Ascending aorta (tissue), 2 donors: Measurements from ENCODE around the gene KIF26B. TPM values are rescaled to one million over a fixed set of nuclear protein-coding genes. Genes with fewer than 3 reads are reported as not detected.
"Not testable (repeated sequence)": the region's sequence is repeated elsewhere in the genome, so short reads cannot be mapped to it uniquely, and the experiment has no call there.

Source experiments
- DNase-seq, 2 donors: peaks; one replicate each; pipeline ENCODE4 v3.0.0-alpha.2; 2019; ENCODE audit warnings: low spot score in 2 of 2
- H3K27ac ChIP-seq, 2 donors: fragments of 200-600 bp; sonication (generic); one replicate each; pipeline ENCODE4 v1.5.1; 2016 to 2017; ENCODE audit warnings: mild to moderate bottlenecking in 1 of 2
- H3K27me3 ChIP-seq: fragments of 200-600 bp; sonication (generic); one replicate; pipeline ENCODE4 v1.5.1; 2017
- H3K36me3 ChIP-seq, 2 donors: fragments of 200-600 bp; sonication (generic); one replicate each; pipeline ENCODE4 v1.5.1; 2016
- H3K4me1 ChIP-seq, 2 donors: fragments of 200-600 bp; sonication (generic); one replicate each; pipeline ENCODE4 v1.5.1; 2016 to 2017; ENCODE audit warnings: mild to moderate bottlenecking in 1 of 2
- H3K4me3 ChIP-seq, 2 donors: fragments of 200-600 bp; sonication (generic); one replicate each; pipeline ENCODE4 v1.5.1; 2016 to 2017; ENCODE audit warnings: mild to moderate bottlenecking in 1 of 2
- H3K9me3 ChIP-seq, 2 donors: fragments of 200-600 bp; sonication (generic); one replicate each; pipeline ENCODE4 v1.5.1; 2016
- CTCF ChIP-seq, 3 experiments: fragments of 200-600 bp in 2 of 3; fragments of 450-650 bp in 1 of 3; sonication (generic) in 2 of 3; IDR thresholded peaks; one replicate each; pipeline ENCODE4 v1.5.1; 2016 to 2019; ENCODE audit warnings: antibody characterized with exemption in 3 of 3, mild to moderate bottlenecking in 1 of 3, moderate library complexity in 1 of 3
- intact Hi-C: fragments of 100-400 bp; cut with DNase I; formaldehyde crosslinking; loops from one replicate; pipeline ENCODE4 v1.15.1; 2023
- total RNA-seq: library from RNA; depleted of rRNA; stranded (reverse); fragments of >200 nt; gene quantifications from one replicate; pipeline ENCODE4 v1.1.0, GENCODE V29; 2016

The KIF26B gene
- total RNA-seq, 1 donor from 2014 or later, result not detected

GRCh38 chr1:245671966-245672767 lies 517.4 kb downstream of the KIF26B start:
- no peak overlapping the region for H3K4me3 ChIP-seq
- peak in 1 of 2 donors; percentile 44 for DNase-seq

GRCh38 chr1:245672836-245673656 lies 518.3 kb downstream of the KIF26B start:
- H3K9me3 ChIP-seq, H3K36me3 ChIP-seq, H3K27ac ChIP-seq, H3K4me1 ChIP-seq, intact Hi-C loops, H3K4me3 ChIP-seq, H3K27me3 ChIP-seq: not testable (repeated sequence)
- DNase-seq, result peak in 1 of 2 donors; percentile 9

More at GRCh38 chr1:245671966-245672767, 517.4 kb downstream of the KIF26B start:
- no peaks in the 10 kb centered on the region for H3K9me3 ChIP-seq
- no peaks in the 10 kb centered on the region for H3K4me1 ChIP-seq
- no peak for TF ChIP-seq CTCF (IDR thresholded peaks at IDR 0.05)
- no peak overlapping the region for H3K27ac ChIP-seq
- H3K27me3 ChIP-seq, result no peaks in the 10 kb centered on the region
- no peaks in the 10 kb centered on the region for H3K36me3 ChIP-seq
- intact Hi-C loops, result no loop called here

DNA sequence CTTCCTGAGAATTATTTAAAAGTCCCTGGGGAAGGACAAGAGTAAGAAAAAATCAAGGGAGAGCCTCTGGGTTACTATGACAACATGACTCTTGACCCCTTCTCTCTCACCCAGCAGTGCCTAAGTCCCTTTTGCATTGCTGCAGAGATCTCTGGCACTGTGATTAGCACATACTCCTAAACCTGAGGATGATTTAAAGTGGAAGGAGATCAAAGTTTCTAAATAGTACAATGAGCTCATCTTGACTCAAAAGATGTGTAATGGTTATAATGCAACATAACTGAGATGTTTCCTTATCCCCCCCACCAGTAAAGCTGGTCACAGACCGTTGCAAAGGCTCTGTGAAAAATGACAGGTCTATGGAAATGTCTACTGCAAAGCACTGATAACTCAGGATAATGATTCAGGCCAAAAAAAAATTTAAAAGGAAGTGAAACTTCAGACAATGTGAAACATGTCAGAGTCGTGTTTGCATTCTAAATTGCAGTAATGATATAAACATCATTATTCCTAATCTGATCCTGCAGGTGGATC lies 519.2 kb downstream of the KIF26B start:
- no peak for TF ChIP-seq CTCF (IDR thresholded peaks at IDR 0.05)
- no peaks in the 10 kb centered on the region for H3K4me1 ChIP-seq
- no peak for DNase-seq
- H3K4me3 ChIP-seq, result no peak overlapping the region
- intact Hi-C loops, result no loop called here
- no peaks in the 10 kb centered on the region for H3K9me3 ChIP-seq
- no peaks in the 10 kb centered on the region for H3K27me3 ChIP-seq
- H3K27ac ChIP-seq, result no peak overlapping the region
- no peaks in the 10 kb centered on the region for H3K36me3 ChIP-seq

DNA sequence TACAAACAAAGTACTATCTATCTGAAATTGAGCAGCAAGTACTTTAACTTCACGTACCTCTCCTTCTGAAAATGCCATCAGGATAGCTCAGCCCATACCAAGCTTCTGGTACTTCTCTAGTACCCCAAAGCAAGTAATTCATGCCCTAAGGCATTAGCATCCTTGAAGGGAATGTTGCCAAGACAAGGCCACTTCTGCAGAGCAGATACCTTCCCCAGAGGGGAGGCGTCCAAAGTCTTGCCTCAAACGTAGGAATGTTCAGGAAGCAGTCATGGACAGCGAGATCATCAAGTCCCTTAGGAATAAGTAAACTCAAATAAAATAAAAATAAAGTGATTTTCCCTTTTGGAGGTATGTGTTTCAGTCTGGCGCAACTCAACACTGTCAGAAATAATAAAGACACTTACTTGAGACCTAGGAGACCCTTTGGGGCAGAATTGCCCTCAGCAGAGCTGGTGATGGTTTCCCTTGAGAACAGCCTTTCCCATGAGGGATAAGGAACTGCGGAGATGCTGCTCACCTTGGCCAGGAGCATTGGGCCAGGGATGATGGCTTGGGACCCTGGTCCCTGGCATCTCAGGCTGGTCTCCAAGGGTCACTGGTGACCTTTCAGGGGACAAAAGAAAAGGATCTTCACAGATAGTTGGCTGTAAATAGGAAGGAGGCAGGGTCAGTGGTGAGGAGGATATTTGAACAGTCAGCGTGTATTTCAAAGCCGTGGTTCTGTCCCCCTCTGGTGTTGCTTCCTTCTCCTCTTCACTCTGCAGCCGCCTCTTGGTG lies 522.9 kb downstream of the KIF26B start:
- H3K4me1 ChIP-seq, result no peaks in the 10 kb centered on the region
- no peak overlapping the region for H3K4me3 ChIP-seq
- peak in 1 of 2 donors; percentile 50 for DNase-seq
- intact Hi-C loops, result no loop called here
- H3K36me3 ChIP-seq, result no peaks in the 10 kb centered on the region
- no peak overlapping the region for H3K27ac ChIP-seq
- H3K9me3 ChIP-seq, result peaks cover 0 to 4% of the 10 kb centered on the region in 2 donors
- H3K27me3 ChIP-seq, result no peaks in the 10 kb centered on the region
- TF ChIP-seq CTCF (IDR thresholded peaks at IDR 0.05), result no peak

- no peak for TF ChIP-seq CTCF (IDR thresholded peaks at IDR 0.05)
- Histone ChIP-seq H3K27ac (no peak overlapping the region), H3K9me3 (peaks cover 0 to 4% of the 10 kb centered on the region in 2 donors), H3K36me3 (no peaks in the 10 kb centered on the region), H3K4me3 (no peak overlapping the region), H3K27me3 (no peaks in the 10 kb centered on the region), H3K4me1 (no peaks in the 10 kb centered on the region)
- DNase-seq, result peak in 1 of 2 donors; percentile 25
- intact Hi-C loops, result no loop called here
These were observed 524.2 kb downstream of the KIF26B start for GRCh38 chr1:245678860-245679411.
